K562 (cell line): ENCODE measurements around the gene ANKMY1. TPM values are rescaled to one million over a fixed set of nuclear protein-coding genes. Genes with fewer than 3 reads are reported as not detected.

Experiments
- ATF7 ChIP-seq: fragments of 450-650 bp; IDR thresholded peaks from 2 replicates; pipeline ENCODE4 v1.7.1; 2014; ENCODE audit warnings: mild to moderate bottlenecking, moderate library complexity
- ERF ChIP-seq: fragments of 450-650 bp; formaldehyde crosslinking; IDR thresholded peaks from 2 replicates; pipeline ENCODE4 v1.4.0; 2020; ENCODE audit warnings: mild to moderate bottlenecking, mixed read lengths
- NFE2 ChIP-seq: IDR thresholded peaks from 2 replicates; pipeline ENCODE4 v1.6.1; 2014; ENCODE audit warnings: antibody characterized with exemption, low read depth
- POLR2G ChIP-seq: fragments of 200-400 bp; formaldehyde crosslinking; IDR thresholded peaks from 2 replicates; pipeline ENCODE4 v1.6.1; 2017; ENCODE audit warnings: low read depth, mild to moderate bottlenecking, antibody characterized with exemption, low read length, moderate library complexity
- RAD21 ChIP-seq, 2 experiments: fragments of 250-450 bp in 1 of 2; fragments of 450-650 bp in 1 of 2; sonication (Bioruptor Pico) in 1 of 2; formaldehyde crosslinking in 1 of 2; IDR thresholded peaks in 1 of 2; conservative IDR thresholded peaks in 1 of 2; 2 replicates each; pipeline versions ENCODE4 v1.4.0 to v1.8.0; 2020 to 2022; ENCODE audit warnings: mild to moderate bottlenecking in 2 of 2, moderate library complexity in 1 of 2
- RB1 ChIP-seq: fragments of 450-650 bp; IDR thresholded peaks from 2 replicates; pipeline ENCODE4 v1.6.1; 2017; ENCODE audit warnings: low read depth, mild to moderate bottlenecking
- RFX1 ChIP-seq: fragments of 450-650 bp; IDR thresholded peaks from 2 replicates; pipeline ENCODE4 v1.6.1; 2016; ENCODE audit warnings: mild to moderate bottlenecking, moderate library complexity
- SMARCA5 ChIP-seq: fragments of 450-650 bp; IDR thresholded peaks from 2 replicates; pipeline ENCODE4 v1.6.1; 2016
- TAF7 ChIP-seq: fragments of 450-650 bp; IDR thresholded peaks from 2 replicates; pipeline ENCODE4 v1.6.1; 2016; ENCODE audit warnings: missing genetic modification characterization, missing compliant biosample characterization
- polyA plus RNA-seq, 8 experiments: library from polyadenylated mRNA; depleted of rRNA in 4 of 8; stranded (reverse) in 5 of 8; unstranded in 3 of 8; fragments of >200 nt; fragmentation: Nextera tagmentation in 2 of 8; fragmentation: Illumina TruSeq in 1 of 8; extraction: Ambion mirVana in 2 of 8; extraction: Trizol in 1 of 8; gene quantifications; 2 replicates each; pipeline versions ENCODE4 v1.2.1 to v1.2.3, GENCODE V29; 2011 to 2014; ENCODE audit warnings: inconsistent platforms in 1 of 8, missing spikeins in 1 of 8
- total RNA-seq, 7 experiments: library from RNA; depleted of rRNA in 6 of 7; stranded (reverse); fragments of >200 nt in 6 of 7; fragmentation: Illumina TruSeq in 2 of 7; extraction: Trizol in 2 of 7; gene quantifications; 2 replicates each; pipeline versions ENCODE4 v1.2.1 to v1.2.3, GENCODE V29; 2011 to 2021; ENCODE audit warnings: low replicate concordance in 1 of 7
- TF ChIP-seq, protein P1 (sequence below), 2 experiments: fragments of 450-650 bp; formaldehyde crosslinking in 1 of 2; IDR thresholded peaks; 2 replicates each; pipeline versions ENCODE4 v1.4.0 to v1.6.1; 2014 to 2020; ENCODE audit warnings: mild to moderate bottlenecking in 2 of 2, borderline replicate concordance in 1 of 2, low read depth in 1 of 2
- TF ChIP-seq, protein P2 (sequence below): fragments of 450-650 bp; formaldehyde crosslinking; IDR thresholded peaks from 2 replicates; pipeline ENCODE4 v1.4.0; 2020; ENCODE audit warnings: mild to moderate bottlenecking, mixed read lengths
- TF ChIP-seq, protein P3 (sequence below): fragments of 450-650 bp; IDR thresholded peaks from 2 replicates; pipeline ENCODE4 v1.6.1; 2016; ENCODE audit warnings: low read depth, mild to moderate bottlenecking, moderate library complexity
- TF ChIP-seq, protein P4 (sequence below): sonication (generic); formaldehyde crosslinking; IDR thresholded peaks from 2 replicates; pipeline ENCODE4 v1.9.0; 2022; ENCODE audit warnings: mild to moderate bottlenecking, missing genetic modification reagents

Gene ANKMY1
- total and polyA plus RNA-seq, 9 of the 15 experiments (the other 6 are each of a cell fraction or from before 2014, with no cell fraction given): 0.75 to 15.1 (median 11.7) TPM

DNA sequence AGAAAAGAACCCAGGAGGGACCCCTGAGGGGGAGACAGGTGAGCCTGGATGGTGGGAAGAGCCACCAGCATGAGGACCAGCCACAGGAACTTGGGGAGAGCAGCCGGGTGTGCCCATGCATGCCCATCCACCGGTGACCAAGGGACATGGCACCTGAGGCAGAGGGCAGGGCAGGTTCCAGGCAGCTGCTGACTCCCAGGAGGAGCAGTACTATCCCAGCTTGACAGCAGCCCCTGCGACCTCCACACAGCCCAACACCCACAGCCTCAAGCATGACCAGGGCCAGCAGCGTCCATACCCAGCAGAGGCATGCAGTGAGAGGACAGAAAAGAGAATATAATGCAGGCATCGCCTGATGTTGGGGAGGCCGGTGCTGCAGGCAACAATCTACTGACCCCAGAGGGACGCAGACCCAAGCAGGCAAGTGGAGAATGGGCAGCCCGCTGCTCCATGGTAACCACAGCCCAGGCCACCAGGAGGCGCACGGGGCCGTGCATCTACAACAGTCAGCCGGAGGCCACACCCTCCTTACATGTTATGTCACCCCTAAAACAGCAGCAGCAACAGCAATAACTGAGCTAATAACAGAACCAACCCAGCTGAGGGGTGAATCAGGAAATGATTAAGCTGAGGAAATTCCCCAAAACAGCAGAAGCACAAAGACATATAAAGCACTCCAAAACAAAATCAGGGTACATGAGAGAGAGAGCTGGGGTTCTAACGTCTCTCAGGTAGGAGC is 44.1 kb downstream of the ANKMY1 start (continued):
- TF ChIP-seq, protein P1, sequence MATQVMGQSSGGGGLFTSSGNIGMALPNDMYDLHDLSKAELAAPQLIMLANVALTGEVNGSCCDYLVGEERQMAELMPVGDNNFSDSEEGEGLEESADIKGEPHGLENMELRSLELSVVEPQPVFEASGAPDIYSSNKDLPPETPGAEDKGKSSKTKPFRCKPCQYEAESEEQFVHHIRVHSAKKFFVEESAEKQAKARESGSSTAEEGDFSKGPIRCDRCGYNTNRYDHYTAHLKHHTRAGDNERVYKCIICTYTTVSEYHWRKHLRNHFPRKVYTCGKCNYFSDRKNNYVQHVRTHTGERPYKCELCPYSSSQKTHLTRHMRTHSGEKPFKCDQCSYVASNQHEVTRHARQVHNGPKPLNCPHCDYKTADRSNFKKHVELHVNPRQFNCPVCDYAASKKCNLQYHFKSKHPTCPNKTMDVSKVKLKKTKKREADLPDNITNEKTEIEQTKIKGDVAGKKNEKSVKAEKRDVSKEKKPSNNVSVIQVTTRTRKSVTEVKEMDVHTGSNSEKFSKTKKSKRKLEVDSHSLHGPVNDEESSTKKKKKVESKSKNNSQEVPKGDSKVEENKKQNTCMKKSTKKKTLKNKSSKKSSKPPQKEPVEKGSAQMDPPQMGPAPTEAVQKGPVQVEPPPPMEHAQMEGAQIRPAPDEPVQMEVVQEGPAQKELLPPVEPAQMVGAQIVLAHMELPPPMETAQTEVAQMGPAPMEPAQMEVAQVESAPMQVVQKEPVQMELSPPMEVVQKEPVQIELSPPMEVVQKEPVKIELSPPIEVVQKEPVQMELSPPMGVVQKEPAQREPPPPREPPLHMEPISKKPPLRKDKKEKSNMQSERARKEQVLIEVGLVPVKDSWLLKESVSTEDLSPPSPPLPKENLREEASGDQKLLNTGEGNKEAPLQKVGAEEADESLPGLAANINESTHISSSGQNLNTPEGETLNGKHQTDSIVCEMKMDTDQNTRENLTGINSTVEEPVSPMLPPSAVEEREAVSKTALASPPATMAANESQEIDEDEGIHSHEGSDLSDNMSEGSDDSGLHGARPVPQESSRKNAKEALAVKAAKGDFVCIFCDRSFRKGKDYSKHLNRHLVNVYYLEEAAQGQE (IDR thresholded peaks at IDR 0.05; ENCODE audit: borderline replicate concordance): peak; percentile 84
- TF ChIP-seq, protein P1 (CRISPR knock-in tag; IDR thresholded peaks at IDR 0.05; ENCODE audit: low read depth): no peak
- TF ChIP-seq, protein P2, sequence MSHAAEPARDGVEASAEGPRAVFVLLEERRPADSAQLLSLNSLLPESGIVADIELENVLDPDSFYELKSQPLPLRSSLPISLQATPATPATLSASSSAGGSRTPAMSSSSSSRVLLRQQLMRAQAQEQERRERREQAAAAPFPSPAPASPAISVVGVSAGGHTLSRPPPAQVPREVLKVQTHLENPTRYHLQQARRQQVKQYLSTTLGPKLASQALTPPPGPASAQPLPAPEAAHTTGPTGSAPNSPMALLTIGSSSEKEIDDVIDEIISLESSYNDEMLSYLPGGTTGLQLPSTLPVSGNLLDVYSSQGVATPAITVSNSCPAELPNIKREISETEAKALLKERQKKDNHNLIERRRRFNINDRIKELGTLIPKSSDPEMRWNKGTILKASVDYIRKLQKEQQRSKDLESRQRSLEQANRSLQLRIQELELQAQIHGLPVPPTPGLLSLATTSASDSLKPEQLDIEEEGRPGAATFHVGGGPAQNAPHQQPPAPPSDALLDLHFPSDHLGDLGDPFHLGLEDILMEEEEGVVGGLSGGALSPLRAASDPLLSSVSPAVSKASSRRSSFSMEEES (CRISPR knock-in tag): no peak
- TF ChIP-seq RAD21 (CRISPR knock-in tag; conservative IDR thresholded peaks at IDR 0.05 in 1 of 2, IDR thresholded peaks at IDR 0.05 in 1 of 2): peak; percentile 73 to 85
- peak; percentile 45 for TF ChIP-seq RFX1
- TF ChIP-seq, protein P3, sequence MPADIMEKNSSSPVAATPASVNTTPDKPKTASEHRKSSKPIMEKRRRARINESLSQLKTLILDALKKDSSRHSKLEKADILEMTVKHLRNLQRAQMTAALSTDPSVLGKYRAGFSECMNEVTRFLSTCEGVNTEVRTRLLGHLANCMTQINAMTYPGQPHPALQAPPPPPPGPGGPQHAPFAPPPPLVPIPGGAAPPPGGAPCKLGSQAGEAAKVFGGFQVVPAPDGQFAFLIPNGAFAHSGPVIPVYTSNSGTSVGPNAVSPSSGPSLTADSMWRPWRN: no peak
- TF ChIP-seq NFE2: no peak
- TF ChIP-seq, protein P4, sequence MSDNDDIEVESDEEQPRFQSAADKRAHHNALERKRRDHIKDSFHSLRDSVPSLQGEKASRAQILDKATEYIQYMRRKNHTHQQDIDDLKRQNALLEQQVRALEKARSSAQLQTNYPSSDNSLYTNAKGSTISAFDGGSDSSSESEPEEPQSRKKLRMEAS (CRISPR knock-in tag): no peak
- 0 out of 2 replicates have a peak, but pooled peaks have one; percentile 14 for TF ChIP-seq POLR2G
- no peak for TF ChIP-seq ERF (CRISPR knock-in tag)
- TF ChIP-seq RB1: 0 out of 2 replicates have a peak, but pooled peaks have one; percentile 33
- no peak for TF ChIP-seq SMARCA5
- TF ChIP-seq ATF7: 0 out of 2 replicates have a peak, but pooled peaks have one; percentile 47
- TF ChIP-seq TAF7: no peak
- TF ChIP-seq, all 486 proteins: peak for 20
